Stimulated activated CD8-positive, alpha-beta memory T cell treated with anti-CD3 and anti-CD28 coated beads, Interleukin-15, amount 100 ng/mL, for 48 hours (primary cell): ENCODE data around the gene ZNRD2.
A peak's percentile ranks its signal among the peaks of the same experiment; 100 is the strongest.
"Not testable (repeated sequence)": the region's sequence is repeated elsewhere in the genome, so short reads cannot be mapped to it uniquely, and the experiment has no call there.

Experiments
- DNase-seq, 2 donors: peaks; one replicate each; pipeline ENCODE4 v3.0.0-alpha.2; 2020; ENCODE audit warnings: low read depth in 2 of 2

Gene ZNRD2

DNA sequence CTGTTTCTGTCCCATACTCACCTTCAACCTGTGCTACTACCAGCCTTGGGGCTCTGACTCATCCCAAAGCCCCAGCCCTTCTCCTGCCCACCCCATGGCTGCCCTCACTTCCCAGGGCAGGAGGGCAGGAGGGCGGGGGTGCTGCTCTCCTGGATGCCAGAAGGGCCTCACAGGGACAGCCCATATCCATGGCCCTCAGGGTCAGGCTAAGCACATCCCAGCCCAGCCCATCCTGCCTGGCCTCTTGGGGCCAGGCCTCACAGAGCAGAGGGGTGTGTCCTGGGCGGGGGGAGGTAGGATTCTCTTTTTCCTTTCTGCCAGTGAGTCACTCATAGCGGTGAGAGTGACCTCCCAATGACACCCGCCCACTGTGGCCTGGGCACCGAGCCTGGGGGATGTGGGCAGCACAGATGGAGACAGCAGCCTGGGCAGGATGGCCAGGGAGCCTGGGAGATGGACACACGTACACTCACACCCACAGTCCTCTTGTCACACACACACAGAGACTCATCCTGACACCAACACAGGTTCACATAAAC lies 14.5 kb upstream of the ZNRD2 start:
- no peak for DNase-seq

DNA sequence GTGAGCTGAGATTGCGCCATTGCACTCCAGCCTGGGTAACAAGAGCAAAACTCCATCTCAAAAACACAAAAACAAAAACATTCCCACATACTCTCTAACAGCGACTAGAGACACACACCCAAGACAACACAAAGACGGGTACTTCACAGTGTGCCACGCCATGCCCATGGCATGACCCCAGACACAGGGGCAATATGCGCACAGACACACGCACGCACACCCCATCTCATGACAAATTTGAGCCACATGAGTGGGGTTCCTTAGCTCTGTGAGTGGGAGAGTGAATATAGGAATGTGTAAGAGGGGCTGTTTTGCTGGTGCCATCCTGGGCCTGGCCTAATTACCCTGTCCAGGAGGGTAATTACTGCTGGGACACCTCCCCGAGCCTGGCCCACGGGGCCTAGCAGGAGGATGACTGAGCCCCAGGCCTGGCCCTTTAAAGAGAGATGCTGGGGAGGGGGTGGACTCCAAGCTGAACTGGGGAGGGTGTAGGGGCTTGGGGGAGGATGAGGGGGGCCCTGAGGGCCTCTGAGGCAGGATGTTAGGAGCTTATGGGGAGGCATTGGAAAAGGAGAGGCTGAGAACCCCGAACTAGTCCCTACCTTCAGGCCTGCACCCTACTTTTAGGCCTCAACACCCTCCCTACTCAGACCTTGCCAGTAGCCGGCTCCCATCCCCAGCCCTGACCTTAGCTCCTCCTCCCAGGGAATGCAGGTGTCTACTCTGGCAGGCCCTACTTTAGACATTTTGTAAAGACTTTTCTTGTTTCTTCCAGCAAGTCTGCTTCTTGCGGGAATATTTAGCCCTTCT lies 13.6 kb upstream of the ZNRD2 start:
- DNase-seq = no peak

DNA sequence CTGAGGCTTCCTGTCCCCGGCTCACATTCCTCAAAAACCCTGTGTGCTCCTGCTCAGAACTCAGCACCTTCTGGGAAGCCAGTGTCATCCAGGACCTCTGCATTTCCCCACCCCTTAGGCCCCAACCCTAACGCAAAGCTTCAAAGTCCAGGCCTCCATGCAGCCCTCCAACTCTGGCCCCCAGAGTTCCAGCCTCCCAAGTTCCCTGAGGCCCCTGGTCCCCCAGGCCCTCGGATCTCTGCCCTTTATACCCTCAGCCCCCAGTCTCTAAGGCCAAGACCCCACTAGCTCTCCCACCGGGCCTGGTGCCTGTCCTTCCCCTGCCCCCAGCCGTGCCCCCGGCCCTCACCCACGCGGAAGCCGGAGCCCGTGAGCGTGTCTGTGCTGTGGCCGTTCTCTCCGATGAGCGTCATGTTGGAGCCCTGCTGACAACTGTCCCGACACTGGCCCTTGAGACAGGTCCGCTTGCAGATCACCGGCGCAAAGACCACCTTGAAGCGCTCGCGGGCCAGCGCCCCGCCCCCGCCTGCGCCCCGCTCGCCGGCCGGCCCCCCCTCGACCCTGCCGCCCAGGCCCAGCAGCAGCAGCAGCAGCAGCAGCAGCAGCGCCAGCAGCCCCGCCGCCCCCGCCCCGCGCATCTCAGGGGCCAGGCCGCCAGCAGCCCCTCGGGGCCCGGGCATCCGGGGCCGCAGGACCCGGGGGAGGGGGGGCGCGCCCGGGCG lies 12.8 kb upstream of the ZNRD2 start:
- DNase-seq = no peak

DNA sequence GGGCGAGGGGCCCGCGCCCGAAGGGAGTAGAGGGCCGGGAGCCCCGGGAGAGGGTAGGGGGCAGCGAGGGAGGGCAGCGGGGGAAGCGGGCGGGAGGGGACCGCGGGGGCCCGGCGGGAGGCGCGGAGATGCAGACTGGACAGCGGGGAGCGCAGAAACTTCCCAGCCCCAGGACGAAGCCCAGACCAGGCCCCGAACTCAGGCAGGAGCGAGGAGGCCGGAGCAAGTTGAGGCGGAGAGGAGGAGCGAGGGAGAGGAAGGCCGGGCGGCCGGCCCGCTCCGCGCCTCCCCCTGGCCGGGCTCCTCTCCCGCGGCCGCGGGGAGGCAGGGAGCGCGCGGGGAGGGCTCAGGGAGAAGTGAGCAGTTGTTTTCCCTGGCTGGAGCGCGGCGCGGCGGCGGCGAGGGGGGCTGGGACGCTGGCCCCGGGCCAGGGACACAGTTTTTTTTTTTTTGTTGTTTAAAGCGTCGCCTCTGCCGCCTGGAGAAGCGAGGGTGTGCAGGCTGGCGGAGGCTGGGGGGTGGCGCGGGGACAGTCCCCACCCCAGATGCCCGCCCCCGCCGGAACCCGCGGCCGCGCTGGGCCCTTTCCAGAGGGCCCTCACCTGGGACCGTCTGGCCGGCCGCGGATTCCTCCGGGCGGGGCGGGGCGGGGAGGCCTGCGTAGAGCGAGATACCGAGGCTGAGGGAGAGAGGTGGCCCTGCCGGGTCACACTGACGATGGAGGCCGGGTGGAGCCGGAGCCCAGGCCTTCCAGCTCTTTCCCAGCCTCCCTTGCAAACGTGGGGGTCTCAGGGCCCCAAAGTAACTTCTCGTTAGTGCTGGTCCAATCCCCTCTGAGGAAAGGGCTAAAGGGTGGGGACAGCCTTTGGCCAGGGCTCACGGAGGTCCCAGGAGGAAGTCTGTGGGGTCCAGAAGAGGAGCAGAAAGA lies 12.0 kb upstream of the ZNRD2 start, which contains the start of gene LTBP3:
TSS of gene LTBP3 (minus strand) at position 358 of the 928 bp plus-strand sequence. CDS start 400 bp downstream, outside the sequence.
- DNase-seq = no peak

DNA sequence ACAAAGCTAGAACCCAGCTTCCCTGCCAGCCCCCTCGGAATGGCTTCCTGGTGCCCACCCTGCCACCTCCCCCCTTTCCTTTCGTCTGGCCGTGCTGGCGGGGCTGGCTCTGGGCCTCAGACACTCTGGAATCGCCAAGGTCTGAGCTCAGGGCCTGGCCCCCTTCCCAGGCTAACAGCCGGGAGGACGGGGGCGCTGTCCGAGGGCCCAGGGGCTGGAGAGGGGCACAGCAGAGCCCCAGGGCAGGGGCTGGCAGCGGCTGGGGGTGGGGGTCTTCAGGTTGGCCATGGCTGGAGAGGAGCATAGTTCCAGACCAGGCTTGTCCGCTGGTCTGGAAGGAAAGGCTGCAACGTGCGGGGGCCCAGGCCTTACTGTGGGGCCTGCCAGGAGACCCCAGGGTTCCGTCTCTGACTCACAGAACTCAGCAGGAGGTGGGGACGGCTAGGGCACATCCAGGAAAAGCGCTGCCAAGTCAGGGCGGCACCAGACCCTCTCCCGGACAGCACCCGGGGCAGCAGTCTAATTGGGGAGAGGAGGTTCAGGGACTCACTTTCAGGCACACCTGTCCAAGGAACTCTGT lies 11.3 kb upstream of the ZNRD2 start:
- DNase-seq = no peak

DNA sequence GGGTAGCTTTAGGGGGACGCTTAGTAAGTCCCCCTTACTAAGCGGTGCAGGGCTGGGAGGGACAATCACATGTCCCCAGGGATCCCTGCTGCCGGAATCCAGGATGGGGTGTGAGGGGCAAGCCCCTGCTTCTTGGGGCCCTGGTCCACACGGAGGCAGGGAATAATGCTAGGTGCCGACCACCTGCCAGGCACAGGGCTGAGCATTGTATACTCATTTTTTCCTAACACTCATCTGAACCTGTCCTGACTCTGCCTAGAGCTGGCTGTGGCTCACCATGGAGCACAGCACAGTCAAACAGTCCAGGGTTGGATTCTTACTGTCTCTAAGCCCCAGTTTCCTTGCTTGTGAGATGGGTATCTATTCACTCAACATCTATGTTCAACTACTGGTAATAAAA lies 10.7 kb upstream of the ZNRD2 start:
- DNase-seq = no peak

DNA sequence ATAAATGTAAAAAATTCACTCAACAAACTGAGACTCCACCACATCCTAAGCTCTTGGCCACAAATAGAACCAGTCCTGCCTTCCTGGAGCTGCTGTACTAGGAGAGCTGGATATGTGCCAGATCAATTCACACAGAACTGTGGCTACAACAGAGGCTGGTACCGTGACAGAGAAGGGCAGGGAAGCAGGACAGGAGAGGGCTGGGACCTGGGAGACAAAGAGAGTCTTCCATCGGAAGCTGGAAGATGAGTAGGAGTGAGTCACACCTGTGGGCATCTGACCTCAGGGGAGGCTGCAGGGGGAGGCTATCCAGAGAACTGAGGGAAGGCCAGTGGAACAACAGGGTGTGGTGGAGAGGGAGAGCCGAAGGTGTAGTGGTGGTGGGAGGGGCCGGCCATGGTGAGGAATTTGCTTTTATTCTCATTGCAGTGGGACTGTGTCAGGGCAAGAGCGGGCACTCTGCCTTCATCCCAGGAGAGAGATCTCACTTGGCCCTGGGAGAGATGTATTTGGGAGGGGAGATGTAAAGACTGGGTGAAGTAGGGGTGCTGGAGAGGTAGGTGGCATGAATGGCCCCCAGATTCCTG lies 10.2 kb upstream of the ZNRD2 start:
- DNase-seq = no peak

DNA sequence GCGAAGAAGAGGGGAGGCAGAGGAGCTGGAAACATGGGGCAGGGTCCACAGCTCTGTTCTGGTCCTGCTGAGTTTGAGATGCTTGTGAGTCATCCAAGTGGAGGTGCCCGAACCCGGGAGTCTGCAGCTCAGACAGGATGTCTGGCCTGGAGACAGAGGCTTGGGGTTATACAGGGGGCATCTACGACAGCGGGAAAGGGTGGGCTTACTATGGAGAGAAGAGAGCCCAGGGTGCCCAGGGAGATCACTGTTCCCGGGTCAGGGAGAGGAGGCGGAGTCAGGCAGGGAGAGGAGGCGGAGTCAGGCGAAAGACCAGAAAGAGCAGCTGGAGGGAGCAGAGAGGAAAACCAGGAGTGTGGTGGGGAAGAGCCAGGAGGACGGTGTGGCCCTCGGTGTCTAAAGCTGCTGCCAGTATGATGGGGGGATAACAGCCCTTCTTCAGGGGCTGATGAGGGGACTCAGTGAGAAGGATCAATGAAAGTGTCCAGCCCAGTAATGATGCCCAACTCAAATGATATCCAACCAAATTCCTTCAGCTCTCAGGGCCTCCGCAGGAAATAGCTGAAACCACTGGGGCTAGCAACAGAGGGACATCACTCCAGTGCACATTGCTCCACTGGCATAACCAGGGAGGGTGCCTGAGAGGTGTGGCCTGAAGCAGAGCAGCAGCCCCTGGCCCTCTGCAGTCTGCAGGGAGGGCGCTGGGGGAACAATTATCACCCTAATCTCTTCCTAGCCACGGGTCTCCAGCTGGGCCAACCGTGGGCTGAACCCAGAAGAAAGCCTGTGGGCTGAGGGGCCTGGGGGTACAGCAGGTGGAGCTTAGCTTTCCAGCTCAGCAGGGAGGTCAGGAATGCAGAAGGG lies 9.5 kb upstream of the ZNRD2 start:
- no peak for DNase-seq

DNA sequence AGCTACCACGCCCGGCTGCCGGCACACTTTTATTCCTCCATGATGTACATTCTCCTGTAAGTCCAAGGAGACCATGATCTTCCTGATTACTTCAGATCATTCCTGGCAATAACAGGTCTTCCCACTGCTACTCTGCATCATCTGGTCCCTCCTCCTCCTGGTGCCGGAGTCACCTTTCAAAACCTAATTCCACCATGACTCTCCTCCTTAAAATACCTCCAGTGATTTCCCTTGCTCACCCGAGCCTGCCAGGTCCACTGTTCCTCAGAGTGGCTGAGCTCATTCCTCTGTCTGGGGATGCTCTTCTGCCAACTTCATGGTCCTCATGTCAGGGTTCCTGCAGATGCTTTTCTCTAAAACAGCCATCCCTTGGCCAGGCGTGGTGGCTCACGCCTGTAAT lies 8.3 kb upstream of the ZNRD2 start:
- DNase-seq = no peak

DNA sequence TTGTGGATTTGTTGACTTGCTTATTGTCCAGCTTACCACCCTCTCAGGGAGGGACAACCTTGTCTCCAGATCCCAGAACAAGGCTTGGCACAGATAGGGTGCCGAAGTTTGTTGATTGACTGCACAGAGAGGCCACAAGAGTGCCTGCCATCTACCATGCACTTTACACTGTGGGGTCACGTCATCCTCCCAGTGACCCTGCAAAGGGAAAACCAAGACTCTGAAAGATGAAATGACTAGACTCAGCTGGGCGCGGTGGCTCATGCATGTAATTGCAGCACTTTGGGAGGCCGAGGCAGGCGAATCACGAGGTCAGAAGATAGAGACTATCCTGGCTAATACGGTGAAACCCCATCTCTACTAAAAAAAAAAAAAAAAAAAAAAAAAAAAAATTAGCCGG lies 7.5 kb upstream of the ZNRD2 start:
- no peak for DNase-seq

DNA sequence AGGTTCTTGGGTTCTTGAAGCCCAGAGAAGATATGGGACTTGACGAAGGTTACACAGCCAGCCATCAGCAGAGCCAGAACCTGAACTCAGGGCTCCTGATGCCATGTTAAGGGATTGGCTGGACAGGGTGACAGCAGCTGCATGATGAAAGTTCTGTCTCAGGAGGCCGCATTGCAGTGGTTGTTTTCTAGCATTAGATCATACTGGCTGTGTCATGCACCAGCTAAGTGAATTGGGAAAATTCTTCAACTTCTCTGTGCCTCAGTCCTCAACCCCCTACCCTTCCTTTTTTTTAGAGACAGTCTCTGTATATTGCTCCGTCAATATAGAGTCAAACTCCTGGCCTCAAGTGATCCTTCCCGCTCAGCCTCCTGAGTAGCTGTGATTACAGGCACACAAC lies 6.7 kb upstream of the ZNRD2 start:
- no peak for DNase-seq

DNA sequence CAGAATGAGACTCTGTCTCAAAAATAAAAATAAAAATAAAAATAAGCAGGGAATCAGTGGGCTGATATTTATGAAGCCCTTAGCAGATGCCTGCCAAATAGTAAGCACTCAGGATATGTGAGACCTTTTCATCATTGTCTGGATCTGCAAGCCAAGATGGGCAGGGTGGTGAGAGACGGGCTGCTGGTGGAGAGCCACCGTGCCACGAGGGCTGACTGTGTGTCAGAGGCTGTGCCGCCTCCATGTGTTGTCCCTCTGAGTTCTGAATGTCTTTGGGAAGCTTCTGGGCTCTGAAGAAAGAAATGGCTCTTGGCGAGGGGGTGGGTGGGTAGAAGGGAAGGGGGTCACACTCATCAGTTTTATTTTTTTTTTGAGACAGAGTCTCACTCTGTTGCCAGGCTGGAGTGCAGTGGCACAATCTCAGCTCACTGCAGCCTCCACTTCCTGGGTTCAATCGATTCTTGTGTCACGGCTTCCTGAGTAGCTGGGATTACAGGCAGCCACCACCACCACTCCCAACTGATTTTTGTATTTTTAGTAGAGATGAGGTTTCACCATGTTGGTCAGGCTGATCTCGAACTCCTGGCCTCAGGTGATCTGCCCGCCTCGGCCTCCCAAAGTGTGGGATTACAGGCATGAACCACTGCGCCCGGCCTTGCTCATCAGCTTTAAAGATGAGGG lies 5.3 kb upstream of the ZNRD2 start:
- DNase-seq = not testable (repeated sequence)

DNA sequence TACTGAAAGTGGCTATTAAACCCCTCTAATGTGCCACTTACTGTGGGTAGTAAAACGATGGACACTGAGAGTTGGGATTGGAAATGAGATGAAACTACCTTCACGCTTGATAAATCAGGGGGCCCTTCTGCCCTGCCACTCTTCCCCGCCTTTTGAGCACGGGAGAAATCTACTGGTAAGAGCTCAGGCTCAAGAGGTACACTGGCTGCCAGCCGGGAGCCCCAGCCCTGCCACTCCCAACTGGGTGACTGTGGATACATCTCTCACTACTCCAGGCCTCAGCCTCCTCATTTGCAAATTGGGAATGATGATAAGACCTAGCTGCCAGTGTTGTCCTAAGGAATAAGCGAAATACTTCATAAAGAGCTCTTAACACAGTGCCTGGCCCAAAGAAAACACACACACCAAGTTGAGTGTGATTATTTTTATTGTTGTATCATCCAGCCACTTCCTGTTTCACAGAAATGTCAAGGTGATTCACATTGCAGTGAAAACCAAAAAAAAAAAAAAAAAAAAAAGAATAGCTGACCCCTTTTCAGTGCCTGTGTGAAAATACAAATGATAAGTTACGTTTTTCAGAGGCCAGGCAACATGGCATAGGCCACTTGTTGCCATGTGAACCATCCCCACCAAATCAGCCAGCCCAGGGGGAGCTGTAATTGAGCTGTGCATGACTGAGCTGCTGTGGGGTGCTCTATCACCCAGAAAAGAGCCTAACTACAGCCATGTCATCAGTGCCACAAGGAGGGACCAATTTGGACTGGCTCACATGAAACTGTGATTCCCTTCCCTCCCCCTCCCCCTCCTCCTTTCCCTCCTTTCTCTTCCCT lies 4.4 kb upstream of the ZNRD2 start:
- no peak for DNase-seq

DNA sequence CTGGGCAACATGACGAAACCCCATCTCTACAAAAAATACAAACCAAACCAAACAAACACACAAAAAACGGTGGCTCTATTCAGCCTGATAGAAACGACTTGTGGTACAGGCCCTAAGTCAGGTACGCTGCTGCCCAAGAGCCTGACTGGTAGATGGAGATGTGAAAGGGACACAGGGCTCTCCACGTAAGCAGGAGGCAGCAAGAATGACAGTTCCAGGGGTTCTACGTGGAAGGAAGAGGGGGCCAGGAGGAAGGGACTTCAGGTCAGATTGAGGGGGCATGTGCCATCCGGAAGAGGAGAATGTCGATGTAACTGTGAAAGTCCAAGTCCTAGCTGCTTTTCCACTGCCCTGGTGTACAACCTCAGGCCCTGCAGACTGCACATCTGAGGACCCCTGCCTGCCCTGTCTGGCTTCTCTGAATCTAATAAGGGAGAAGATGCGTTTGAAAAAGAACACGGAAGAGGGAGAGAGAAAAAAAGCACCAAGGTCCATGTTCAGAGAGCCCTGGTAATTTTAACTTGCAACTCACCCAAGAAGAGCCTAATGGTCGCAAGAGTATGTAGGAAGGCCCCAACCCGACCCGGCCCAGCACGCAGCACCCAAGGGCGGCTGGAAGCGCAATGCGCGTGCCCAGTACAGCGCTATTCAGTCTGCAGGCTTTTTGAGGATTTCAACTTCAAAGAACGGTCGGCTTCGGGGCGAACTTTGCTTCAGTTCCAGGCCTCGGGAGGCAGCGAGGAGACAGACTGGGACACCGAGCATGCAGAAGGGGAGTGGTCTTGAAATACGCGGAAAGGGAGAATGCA lies 909 bp upstream of the ZNRD2 start:
- no peak for DNase-seq

DNA sequence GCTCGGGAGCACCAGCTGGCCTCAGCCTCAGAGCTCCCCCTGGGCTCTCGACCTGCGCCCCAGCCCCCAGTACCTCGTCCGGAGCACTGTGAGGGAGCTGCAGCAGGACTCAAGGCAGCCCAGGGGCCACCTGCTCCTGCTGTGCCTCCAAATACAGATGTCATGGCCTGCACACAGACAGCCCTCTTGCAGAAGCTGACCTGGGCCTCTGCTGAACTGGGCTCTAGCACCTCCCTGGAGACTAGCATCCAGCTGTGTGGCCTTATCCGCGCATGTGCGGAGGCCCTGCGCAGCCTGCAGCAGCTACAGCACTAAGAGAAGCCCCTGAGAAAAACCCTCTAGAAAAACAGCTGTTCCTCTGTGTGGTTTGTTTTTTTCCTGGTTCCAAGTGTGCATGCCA lies 1.1 kb downstream of the ZNRD2 start:
- no peak for DNase-seq

DNA sequence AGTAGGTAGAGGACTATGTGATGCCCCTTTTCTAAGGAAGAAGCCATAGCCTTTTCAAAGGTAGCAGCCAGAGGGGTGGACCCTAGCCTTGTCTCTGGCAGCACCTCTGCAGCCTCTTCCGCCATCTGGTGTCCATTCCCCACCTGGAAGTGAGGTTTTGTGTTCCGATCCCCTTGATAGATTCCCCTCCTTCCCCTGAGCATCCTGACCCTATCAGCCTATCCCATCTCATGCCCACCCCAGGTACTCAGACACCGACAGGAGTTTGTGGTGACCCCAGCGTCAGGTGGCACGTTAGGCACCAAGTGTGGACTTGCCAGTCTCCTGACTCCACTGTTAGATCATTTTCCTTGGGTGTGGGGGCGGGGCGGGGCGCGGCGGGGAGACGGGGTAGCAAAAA lies 1.7 kb downstream of the ZNRD2 start:
- DNase-seq = no peak

DNA sequence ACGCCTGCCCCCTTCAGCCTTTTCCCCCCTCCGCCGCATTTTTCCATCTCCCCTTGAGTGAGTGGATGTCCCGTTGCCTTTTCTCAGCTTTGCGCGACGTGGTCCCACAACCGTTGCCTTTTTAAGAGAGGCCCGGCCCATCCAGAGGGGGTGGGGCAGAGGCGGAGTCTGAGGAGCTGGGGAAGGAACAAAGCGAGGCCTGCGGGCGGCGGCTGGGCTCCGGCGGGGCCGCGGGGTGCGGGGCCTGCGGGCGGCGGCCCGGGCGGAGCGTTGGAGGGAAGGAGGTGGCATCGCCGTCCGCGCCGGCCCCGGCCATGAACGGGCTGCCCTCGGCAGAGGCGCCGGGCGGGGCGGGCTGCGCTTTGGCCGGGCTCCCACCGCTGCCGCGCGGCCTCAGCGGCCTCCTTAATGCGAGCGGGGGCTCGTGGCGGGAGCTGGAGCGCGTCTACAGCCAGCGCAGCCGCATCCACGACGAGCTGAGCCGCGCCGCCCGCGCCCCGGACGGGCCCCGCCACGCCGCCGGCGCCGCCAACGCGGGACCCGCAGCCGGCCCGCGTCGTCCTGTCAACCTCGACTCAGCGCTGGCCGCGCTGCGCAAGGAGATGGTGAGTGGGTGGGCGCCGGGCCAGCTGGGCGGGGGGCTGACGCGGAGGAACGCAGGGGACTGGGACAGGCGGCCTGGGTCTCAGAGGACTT lies 2.2 kb downstream of the ZNRD2 start, which contains the start of gene FAM89B:
TSS of gene FAM89B (plus strand) at position 183 of the 696 bp plus-strand sequence. CDS start at position 315, 132 bp downstream.
- DNase-seq = peak; percentile 81 to 85
